Measurements from ENCODE around the gene AMDHD2.

GRCh38 chr16:2520784-2521531 is 787 bp downstream of the AMDHD2 start:
- no peak for TF ChIP-seq RNF2 (conservative IDR thresholded peaks at IDR 0.05; ENCODE audit: low read depth)
- TF ChIP-seq, protein P1, sequence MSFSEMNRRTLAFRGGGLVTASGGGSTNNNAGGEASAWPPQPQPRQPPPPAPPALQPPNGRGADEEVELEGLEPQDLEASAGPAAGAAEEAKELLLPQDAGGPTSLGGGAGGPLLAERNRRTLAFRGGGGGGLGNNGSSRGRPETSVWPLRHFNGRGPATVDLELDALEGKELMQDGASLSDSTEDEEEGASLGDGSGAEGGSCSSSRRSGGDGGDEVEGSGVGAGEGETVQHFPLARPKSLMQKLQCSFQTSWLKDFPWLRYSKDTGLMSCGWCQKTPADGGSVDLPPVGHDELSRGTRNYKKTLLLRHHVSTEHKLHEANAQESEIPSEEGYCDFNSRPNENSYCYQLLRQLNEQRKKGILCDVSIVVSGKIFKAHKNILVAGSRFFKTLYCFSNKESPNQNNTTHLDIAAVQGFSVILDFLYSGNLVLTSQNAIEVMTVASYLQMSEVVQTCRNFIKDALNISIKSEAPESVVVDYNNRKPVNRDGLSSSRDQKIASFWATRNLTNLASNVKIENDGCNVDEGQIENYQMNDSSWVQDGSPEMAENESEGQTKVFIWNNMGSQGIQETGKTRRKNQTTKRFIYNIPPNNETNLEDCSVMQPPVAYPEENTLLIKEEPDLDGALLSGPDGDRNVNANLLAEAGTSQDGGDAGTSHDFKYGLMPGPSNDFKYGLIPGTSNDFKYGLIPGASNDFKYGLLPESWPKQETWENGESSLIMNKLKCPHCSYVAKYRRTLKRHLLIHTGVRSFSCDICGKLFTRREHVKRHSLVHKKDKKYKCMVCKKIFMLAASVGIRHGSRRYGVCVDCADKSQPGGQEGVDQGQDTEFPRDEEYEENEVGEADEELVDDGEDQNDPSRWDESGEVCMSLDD (CRISPR knock-in tag; IDR thresholded peaks at IDR 0.05; ENCODE audit: borderline replicate concordance), result no peak
- TF ChIP-seq, protein P2, sequence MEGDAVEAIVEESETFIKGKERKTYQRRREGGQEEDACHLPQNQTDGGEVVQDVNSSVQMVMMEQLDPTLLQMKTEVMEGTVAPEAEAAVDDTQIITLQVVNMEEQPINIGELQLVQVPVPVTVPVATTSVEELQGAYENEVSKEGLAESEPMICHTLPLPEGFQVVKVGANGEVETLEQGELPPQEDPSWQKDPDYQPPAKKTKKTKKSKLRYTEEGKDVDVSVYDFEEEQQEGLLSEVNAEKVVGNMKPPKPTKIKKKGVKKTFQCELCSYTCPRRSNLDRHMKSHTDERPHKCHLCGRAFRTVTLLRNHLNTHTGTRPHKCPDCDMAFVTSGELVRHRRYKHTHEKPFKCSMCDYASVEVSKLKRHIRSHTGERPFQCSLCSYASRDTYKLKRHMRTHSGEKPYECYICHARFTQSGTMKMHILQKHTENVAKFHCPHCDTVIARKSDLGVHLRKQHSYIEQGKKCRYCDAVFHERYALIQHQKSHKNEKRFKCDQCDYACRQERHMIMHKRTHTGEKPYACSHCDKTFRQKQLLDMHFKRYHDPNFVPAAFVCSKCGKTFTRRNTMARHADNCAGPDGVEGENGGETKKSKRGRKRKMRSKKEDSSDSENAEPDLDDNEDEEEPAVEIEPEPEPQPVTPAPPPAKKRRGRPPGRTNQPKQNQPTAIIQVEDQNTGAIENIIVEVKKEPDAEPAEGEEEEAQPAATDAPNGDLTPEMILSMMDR (CRISPR knock-in tag; IDR thresholded peaks at IDR 0.05), result no peak
- TF ChIP-seq SMC3 (IDR thresholded peaks at IDR 0.05; ENCODE audit: low read length), result no peak
- no peak for TF ChIP-seq JUNB (CRISPR knock-in tag; IDR thresholded peaks at IDR 0.05; ENCODE audit: borderline replicate concordance)
